ENCODE data around the gene CDH23. TPM values are rescaled to one million over a fixed set of nuclear protein-coding genes. Genes with fewer than 3 reads are reported as not detected.

Gene CDH23
- total and polyA plus RNA-seq, 10 of the 15 experiments (the other 5 are each of a cell fraction or from before 2014, with no cell fraction given), result 0.09 to 0.40 (median 0.15) TPM; not detected in 1

GRCh38 chr10:71497763-71498326 is 101.1 kb downstream of the CDH23 start:
- no peak overlapping the region for H3K9ac ChIP-seq (ENCODE audit: control insufficient read depth, insufficient read depth, low read length)
- in situ Hi-C loops (cut with MboI) (no loop called here), intact Hi-C loops (cut with micrococcal nuclease; ENCODE audit: unreplicated experiment) (no loop called here)
- H3K4me3 ChIP-seq, result no peak overlapping the region
- DNase-seq (ENCODE audit: low read depth, low spot score) (no peak), ATAC-seq (peak; percentile 23), FAIRE-seq (peak; percentile 38)
- ChIA-PET CTCF (interaction anchor here (1.1 to 1.9 kb wide), 2 partner anchors 72 to 73 kb away, joined by 3 to 6 read pairs; no protein-coding TSS in a partner anchor), SMC1A (ENCODE audit: uncharacterized antibody, unreplicated experiment) (no interaction called here), RAD21 (ENCODE audit: unreplicated experiment) (interaction anchor here (0.8 to 1.5 kb wide), 3 partner anchors 63 to 73 kb away, joined by 3 to 5 read pairs (median 4); no protein-coding TSS in a partner anchor), POLR2A (no interaction called here)
- no peaks in the 10 kb centered on the region for H3K9me3 ChIP-seq (replicated peaks; ENCODE audit: control insufficient read depth, insufficient read depth, low read length)
- no peaks in the 10 kb centered on the region for H3K36me3 ChIP-seq (ENCODE audit: control insufficient read depth in 2 of 2, insufficient read depth in 2 of 2, low read length in 1 of 2)
- no peak for TF ChIP-seq RAD21 (IDR thresholded peaks at IDR 0.05; ENCODE audit: insufficient read depth, low read depth, low read length)
- 0 out of 2 replicates have a peak, but pooled peaks have one; percentile 20 for TF ChIP-seq IKZF1 (conservative IDR thresholded peaks at IDR 0.05)
- TF ChIP-seq SPI1 (IDR thresholded peaks at IDR 0.05; ENCODE audit: borderline replicate concordance, insufficient read depth, low read depth, low read length), result peak; percentile 14; the same call in 1 of the 2 replicates
- no peak for TF ChIP-seq E2F4 (IDR thresholded peaks at IDR 0.05; ENCODE audit: low read depth, low read length)
- peak; percentile 81 for TF ChIP-seq NR2F1 (conservative IDR thresholded peaks at IDR 0.05)
- peak; percentile 41; the same call in 1 of the 2 replicates for TF ChIP-seq MTA2 (IDR thresholded peaks at IDR 0.05; ENCODE audit: low read depth)
- TF ChIP-seq MEF2A (IDR thresholded peaks at IDR 0.05; ENCODE audit: insufficient read depth, low read depth, low read length), result no peak
- no peak for TF ChIP-seq NFYA (IDR thresholded peaks at IDR 0.05; ENCODE audit: borderline replicate concordance, low read depth, low read length)
- H3K79me2 ChIP-seq (ENCODE audit: control insufficient read depth, insufficient read depth, low read length), result no peaks in the 10 kb centered on the region
- no peak overlapping the region for H3K4me2 ChIP-seq (ENCODE audit: control insufficient read depth, insufficient read depth)
- H3K27ac ChIP-seq (ENCODE audit: control insufficient read depth, insufficient read depth), result no peak overlapping the region
- H2AFZ ChIP-seq (ENCODE audit: control insufficient read depth, low read depth, low read length), result no peak overlapping the region
- 0 out of 4 replicates have a peak, but pooled peaks cover 0 to 2% of the 10 kb centered on the region in 2 experiments for H3K27me3 ChIP-seq (replicated peaks in 1 of 2; ENCODE audit: control insufficient read depth in 2 of 2, insufficient read depth in 2 of 2, low read length in 1 of 2)
- no peaks in the 10 kb centered on the region for H4K20me1 ChIP-seq (ENCODE audit: control insufficient read depth, insufficient read depth)
- no TSS peak for BruUV-seq (replicated peaks)
- peaks cover 9% of the 10 kb centered on the region for H3K4me1 ChIP-seq (ENCODE audit: control insufficient read depth, insufficient read depth, low read length)
- 17% methylated on average over 9 of the region's 9 CpGs for WGBS (ENCODE audit: insufficient coverage, insufficient replicate concordance, low lambda C conversion rate, missing lambda C conversion rate)

Data from GM12878 (cell line).